OCI-LY7 (cell line): ENCODE results near the gene FITM2. TPM values are rescaled to one million over a fixed set of nuclear protein-coding genes. Genes with fewer than 3 reads are reported as not detected.

Experiments
- BruUV-seq: library from RNA; stranded (reverse); fragments of 400-500 nt; replicated peaks from 2 replicates; lab custom pipeline; 2021; lab: Mats Ljungman, UMichigan
- CTCF ChIA-PET: fragments of 300-600 bp; sonication (Branson Sonifier 250); formaldehyde crosslinking; loops from one replicate; lab custom pipeline; 2022; ENCODE audit warnings: antibody characterized with exemption; ENCODE audit not compliant: unreplicated experiment; lab: Charles Lee
- POLR2A ChIA-PET: fragments of 300-600 bp; sonication (Branson Sonifier 250); formaldehyde crosslinking; loops from one replicate; lab custom pipeline; 2022; ENCODE audit warnings: antibody characterized with exemption; lab: Charles Lee
- DNase-seq: peaks from one replicate; pipeline ENCODE4 v3.0.0-alpha.2; 2015; ENCODE audit warnings: low spot score
- H2AFZ ChIP-seq: fragments of 200-600 bp; sonication (generic), shearing (Covaris generic); 2 replicates; pipeline ENCODE4 v1.6.1; 2014; ENCODE audit warnings: mild to moderate bottlenecking, antibody characterized with exemption, low read length, moderate library complexity
- H3K27ac ChIP-seq: fragments of 200-600 bp; sonication (generic); 2 replicates; pipeline ENCODE4 v1.5.1; 2014; ENCODE audit warnings: mixed run types, low read depth, mild to moderate bottlenecking, moderate library complexity, low read length, inconsistent platforms; ENCODE audit not compliant: poor library complexity, severe bottlenecking
- H3K36me3 ChIP-seq: fragments of 200-600 bp; sonication (generic); 2 replicates; pipeline ENCODE4 v1.6.1; 2014; ENCODE audit warnings: mild to moderate bottlenecking, antibody characterized with exemption, low read length, moderate library complexity, mixed read lengths; ENCODE audit not compliant: insufficient read depth
- H3K4me1 ChIP-seq: fragments of 200-600 bp; sonication (generic); 2 replicates; pipeline ENCODE4 v1.5.1; 2014; ENCODE audit warnings: mild to moderate bottlenecking, low read length; ENCODE audit not compliant: insufficient read depth, poor library complexity, severe bottlenecking
- H3K4me2 ChIP-seq: fragments of 200-600 bp; sonication (generic); 2 replicates; pipeline ENCODE4 v1.6.1; 2014; ENCODE audit warnings: mild to moderate bottlenecking, low read length
- H3K4me3 ChIP-seq: fragments of 200-600 bp; sonication (generic); 2 replicates; pipeline ENCODE4 v1.5.1; 2014; ENCODE audit warnings: mild to moderate bottlenecking, low read depth, low read length; ENCODE audit not compliant: poor library complexity, severe bottlenecking
- H3K79me2 ChIP-seq: fragments of 200-600 bp; sonication (generic); 2 replicates; pipeline ENCODE4 v1.6.1; 2016; ENCODE audit warnings: low read depth, mild to moderate bottlenecking, low read length, moderate library complexity, mixed read lengths; ENCODE audit not compliant: insufficient read depth
- H3K9me2 ChIP-seq: fragments of 200-600 bp; sonication (generic); 2 replicates; pipeline ENCODE4 v1.6.1; 2016; ENCODE audit warnings: mild to moderate bottlenecking, low read length, mixed read lengths; ENCODE audit not compliant: insufficient read depth
- H3K9me3 ChIP-seq: fragments of 200-600 bp; sonication (generic); 2 replicates; pipeline ENCODE4 v1.6.1; 2014; ENCODE audit warnings: mild to moderate bottlenecking, mixed run types, low read length, mixed read lengths
- H4K20me1 ChIP-seq: fragments of 200-600 bp; sonication (generic); 2 replicates; pipeline ENCODE4 v1.6.1; 2014; ENCODE audit warnings: mild to moderate bottlenecking, antibody characterized with exemption, low read length, moderate library complexity, mixed read lengths; ENCODE audit not compliant: insufficient read depth
- CTCF ChIP-seq: fragments of 200-600 bp; sonication (generic); conservative IDR thresholded peaks from 2 replicates; pipeline ENCODE4 v1.5.1; 2014; ENCODE audit warnings: mild to moderate bottlenecking, antibody characterized with exemption, low read length, moderate library complexity, mixed read lengths
- EZH2phosphoT487 ChIP-seq: fragments of 200-600 bp; sonication (generic); IDR thresholded peaks from 2 replicates; pipeline ENCODE4 v1.6.1; 2018; ENCODE audit warnings: low read depth, borderline replicate concordance, mild to moderate bottlenecking, mixed run types, antibody characterized with exemption, low read length, moderate library complexity, mixed read lengths
- intact Hi-C: fragments of 100-400 bp; cut with micrococcal nuclease; formaldehyde crosslinking; loops from one replicate; pipeline ENCODE4 v1.10.0; 2022; ENCODE audit not compliant: unreplicated experiment
- total RNA-seq, 2 experiments: library from RNA; depleted of rRNA in 1 of 2; stranded (reverse); fragments of >200 nt in 1 of 2; shearing (Covaris generic) in 1 of 2; gene quantifications; 2 replicates each; pipeline ENCODE4 v1.2.3, GENCODE V29; 2014 to 2022

FITM2 gene
- total RNA-seq, 2 experiments from 2014 or later, result 1.7 to 2.4 TPM

- Histone ChIP-seq H3K4me1 (no peaks in the 10 kb centered on the region), H3K79me2 (no peaks in the 10 kb centered on the region), H2AFZ (no peak overlapping the region), H3K4me3 (no peak overlapping the region), H3K9me2 (no peaks in the 10 kb centered on the region), H4K20me1 (no peaks in the 10 kb centered on the region), H3K27ac (no peak overlapping the region), H3K36me3 (no peaks in the 10 kb centered on the region), H3K9me3 (no peaks in the 10 kb centered on the region), H3K4me2 (no peak overlapping the region)
- TF ChIP-seq CTCF (no peak), EZH2phosphoT487 (no peak)
- DNase-seq, result no peak
- ChIA-PET CTCF (no interaction called here), POLR2A (no interaction called here)
- intact Hi-C loops, result no loop called here
- BruUV-seq, result no TSS peak
These were observed 42.2 kb downstream of the FITM2 start for GRCh38 chr20:44268802-44269201.

GRCh38 chr20:44264287-44264686, 46.7 kb downstream of the FITM2 start:
- H3K4me3 ChIP-seq, result no peak overlapping the region
- no peak overlapping the region for H3K4me2 ChIP-seq
- TF ChIP-seq EZH2phosphoT487 (no peak), CTCF (no peak)
- no TSS peak for BruUV-seq
- no peaks in the 10 kb centered on the region for H3K9me2 ChIP-seq
- H3K36me3 ChIP-seq, result no peaks in the 10 kb centered on the region
- H3K4me1 ChIP-seq, result no peaks in the 10 kb centered on the region
- no peak overlapping the region for H3K27ac ChIP-seq
- DNase-seq, result no peak
- H3K79me2 ChIP-seq, result no peaks in the 10 kb centered on the region
- H3K9me3 ChIP-seq, result no peaks in the 10 kb centered on the region
- no peaks in the 10 kb centered on the region for H4K20me1 ChIP-seq
- POLR2A ChIA-PET, result no interaction called here
- H2AFZ ChIP-seq, result no peak overlapping the region
- intact Hi-C loops, result no loop called here
- CTCF ChIA-PET, result no interaction called here

- H3K27ac ChIP-seq, result no peak overlapping the region
- DNase-seq, result no peak
- intact Hi-C loops, result no loop called here
- H4K20me1 ChIP-seq, result no peaks in the 10 kb centered on the region
- no peaks in the 10 kb centered on the region for H3K4me1 ChIP-seq
- no peaks in the 10 kb centered on the region for H3K79me2 ChIP-seq
- POLR2A ChIA-PET, result no interaction called here
- TF ChIP-seq CTCF, result no peak
- TF ChIP-seq EZH2phosphoT487, result no peak
- no peaks in the 10 kb centered on the region for H3K9me3 ChIP-seq
- H3K36me3 ChIP-seq, result no peaks in the 10 kb centered on the region
- H2AFZ ChIP-seq, result no peak overlapping the region
- H3K9me2 ChIP-seq, result no peaks in the 10 kb centered on the region
- BruUV-seq, result no TSS peak
- no peak overlapping the region for H3K4me3 ChIP-seq
- CTCF ChIA-PET, result no interaction called here
- no peak overlapping the region for H3K4me2 ChIP-seq
These were observed 52.6 kb downstream of the FITM2 start for GRCh38 chr20:44258226-44258890.
